K562 (cell line): ENCODE measurements around the gene CAMK2B. TPM values are rescaled to one million over a fixed set of nuclear protein-coding genes. Genes with fewer than 3 reads are reported as not detected.

Experiments
- ATAC-seq: fragments of 200-7000 bp; cut with Tn5 transposase; 3 replicates; pipeline ENCODE4 v1.9.1; 2020; ENCODE audit warnings: moderate library complexity
- BruUV-seq: library from RNA; stranded (reverse); fragments of 400-500 nt; replicated peaks from 2 replicates; lab custom pipeline; 2021; lab: Mats Ljungman, UMichigan
- CTCF ChIA-PET: fragments of 300-600 bp; formaldehyde crosslinking; extraction: SDS; loops from one replicate; lab custom pipeline; 2021; ENCODE audit warnings: low intra/inter-chr PET ratio; lab: Yijun Ruan, JAX
- POLR2A ChIA-PET: fragments of 300-600, 350-650 bp; sonication (Branson Sonifier 250); formaldehyde crosslinking; extraction: SDS; loops from one replicate; lab custom pipeline; 2021; ENCODE audit warnings: antibody characterized with exemption, inconsistent platforms; lab: Yijun Ruan, JAX
- DNase-seq, 4 experiments: peaks; one replicate each; pipeline versions ENCODE4 v3.0.0 to v3.0.0-alpha.2; 2011 to 2018; ENCODE audit warnings: low spot score in 3 of 4, mixed read lengths in 3 of 4; ENCODE audit errors: extremely low read depth in 1 of 4
- FAIRE-seq: peaks from 2 replicates; lab custom pipeline; 2011; peaks lifted over from hg19 to GRCh38; lab: Jason Lieb, UNC
- H2AFZ ChIP-seq: 2 replicates; pipeline ENCODE4 v1.6.0; 2011; ENCODE audit warnings: low read depth, low read length, control low read depth, inconsistent platforms
- H3K27ac ChIP-seq: fragments of 200-600 bp; 3 replicates; pipeline ENCODE4 v1.8.0; 2011; ENCODE audit warnings: low read depth, mild to moderate bottlenecking, control low read depth, inconsistent platforms, low read length, moderate library complexity, mixed read lengths; ENCODE audit errors: extremely low read depth
- H3K27me3 ChIP-seq, 2 experiments: fragments of 300-600 bp in 1 of 2; 2 replicates in 1 of 2; 3 replicates in 1 of 2; pipeline versions ENCODE4 v1.6.0 to v1.8.0; 2011; ENCODE audit warnings: inconsistent platforms in 2 of 2, low read length in 2 of 2, mild to moderate bottlenecking in 1 of 2, mixed read lengths in 1 of 2, moderate library complexity in 1 of 2; ENCODE audit not compliant: control insufficient read depth in 2 of 2, insufficient read depth in 2 of 2
- H3K36me3 ChIP-seq: fragments of 300-600 bp; 3 replicates; pipeline ENCODE4 v1.8.0; 2011; ENCODE audit warnings: mild to moderate bottlenecking, low read length, inconsistent platforms; ENCODE audit not compliant: control insufficient read depth, insufficient read depth
- H3K4me1 ChIP-seq, 2 experiments: fragments of 200-600 bp in 1 of 2; replicated peaks in 1 of 2; 2 replicates in 1 of 2; 3 replicates in 1 of 2; pipeline versions ENCODE4 v1.5.1 to v1.8.0; 2011; ENCODE audit warnings: inconsistent platforms in 2 of 2, low read length in 2 of 2, mild to moderate bottlenecking in 1 of 2, mixed read lengths in 1 of 2, moderate library complexity in 1 of 2; ENCODE audit not compliant: control insufficient read depth in 2 of 2, insufficient read depth in 2 of 2
- H3K4me2 ChIP-seq: 2 replicates; pipeline ENCODE4 v1.6.1; 2011; ENCODE audit warnings: low read length, control low read depth, inconsistent platforms, mixed read lengths; ENCODE audit not compliant: insufficient read depth
- H3K4me3 ChIP-seq: fragments of 200-600 bp; sonication (generic), shearing (Covaris generic); 2 replicates; pipeline ENCODE4 v1.5.1; 2016; ENCODE audit warnings: control low read depth, inconsistent platforms
- H3K79me2 ChIP-seq: fragments of 200-600 bp; 3 replicates; pipeline ENCODE4 v1.8.0; 2011; ENCODE audit warnings: low read length, inconsistent platforms; ENCODE audit not compliant: control insufficient read depth, insufficient read depth
- H3K9ac ChIP-seq, 2 experiments: 2 replicates each; pipeline versions ENCODE4 v1.6.0 to v1.6.1; 2011; ENCODE audit warnings: low read depth in 2 of 2, low read length in 2 of 2, control low read depth in 1 of 2, inconsistent platforms in 1 of 2, mild to moderate bottlenecking in 1 of 2, mixed read lengths in 1 of 2; ENCODE audit not compliant: insufficient read depth in 1 of 2
- H3K9me1 ChIP-seq: one replicate; pipeline ENCODE4 v1.6.0; 2011; ENCODE audit warnings: inconsistent platforms, mild to moderate bottlenecking, low read length, moderate library complexity; ENCODE audit not compliant: control insufficient read depth, insufficient read depth
- H3K9me3 ChIP-seq: replicated peaks from 2 replicates; pipeline ENCODE4 v1.5.1; 2011; ENCODE audit warnings: low read depth, low read length, inconsistent platforms; ENCODE audit not compliant: control insufficient read depth, insufficient read depth
- H4K20me1 ChIP-seq: replicated peaks from 2 replicates; pipeline ENCODE4 v1.6.1; 2011; ENCODE audit warnings: low read length, inconsistent platforms, mixed read lengths; ENCODE audit not compliant: control insufficient read depth, insufficient read depth
- SRSF1 ChIP-seq: fragments of 200-400 bp; formaldehyde crosslinking; IDR thresholded peaks from 2 replicates; pipeline ENCODE4 v1.6.1; 2017; ENCODE audit warnings: mild to moderate bottlenecking, low read depth, low read length, moderate library complexity
- ZBTB1 ChIP-seq: sonication (generic); formaldehyde crosslinking; IDR thresholded peaks from 2 replicates; pipeline ENCODE4 v1.8.1; 2023; ENCODE audit warnings: missing genetic modification reagents, low read depth, mild to moderate bottlenecking, borderline replicate concordance
- WGBS: fragments of 100-300 bp; shearing (Covaris generic); methylation state at CpG from one replicate; pipeline ENCODE4 v1.1.6; 2016; ENCODE audit warnings: low coverage, mixed read lengths; ENCODE audit not compliant: insufficient coverage; ENCODE audit errors: missing lambda C conversion rate; 5-methylcytosine and 5-hydroxymethylcytosine counted together
- in situ Hi-C: fragments of 300-500 bp; cut with MboI; formaldehyde crosslinking; loops from 4 replicates; pipeline ENCODE4 v1.15.0; 2018; ENCODE audit warnings: inconsistent platforms, mixed read lengths
- intact Hi-C: fragments of 100-400 bp; cut with micrococcal nuclease; formaldehyde crosslinking; loops from 2 replicates; pipeline ENCODE4 v1.14.2; 2022
- polyA plus RNA-seq, 8 experiments: library from polyadenylated mRNA; depleted of rRNA in 4 of 8; stranded (reverse) in 5 of 8; unstranded in 3 of 8; fragments of >200 nt; fragmentation: Nextera tagmentation in 2 of 8; fragmentation: Illumina TruSeq in 1 of 8; extraction: Ambion mirVana in 2 of 8; extraction: Trizol in 1 of 8; gene quantifications; 2 replicates each; pipeline versions ENCODE4 v1.2.1 to v1.2.3, GENCODE V29; 2011 to 2014; ENCODE audit warnings: inconsistent platforms in 1 of 8, missing spikeins in 1 of 8
- total RNA-seq, 7 experiments: library from RNA; depleted of rRNA in 6 of 7; stranded (reverse); fragments of >200 nt in 6 of 7; fragmentation: Illumina TruSeq in 2 of 7; extraction: Trizol in 2 of 7; gene quantifications; 2 replicates each; pipeline versions ENCODE4 v1.2.1 to v1.2.3, GENCODE V29; 2011 to 2021; ENCODE audit warnings: low replicate concordance in 1 of 7
- TF ChIP-seq, protein P1 (sequence below), 2 experiments: fragments of 450-650 bp in 1 of 2; sonication (generic) in 1 of 2; formaldehyde crosslinking; conservative IDR thresholded peaks; 2 replicates each; pipeline versions ENCODE4 v1.4.0 to v1.8.1; 2020 to 2022; ENCODE audit warnings: mild to moderate bottlenecking in 1 of 2, missing genetic modification reagents in 1 of 2
- TF ChIP-seq, protein P2 (sequence below), 2 experiments: fragments of 450-650 bp in 1 of 2; IDR thresholded peaks; 2 replicates each; pipeline ENCODE4 v1.6.1; 2011 to 2017; ENCODE audit warnings: low read depth in 2 of 2, antibody characterized with exemption in 1 of 2, borderline replicate concordance in 1 of 2, low read length in 1 of 2, mild to moderate bottlenecking in 1 of 2, mixed read lengths in 1 of 2; ENCODE audit not compliant: control insufficient read depth in 1 of 2

Gene CAMK2B
- total and polyA plus RNA-seq, 9 of the 15 experiments (the other 6 are each of a cell fraction or from before 2014, with no cell fraction given), result 0.04 to 0.09 (median 0.05) TPM; not detected in 4

DNA sequence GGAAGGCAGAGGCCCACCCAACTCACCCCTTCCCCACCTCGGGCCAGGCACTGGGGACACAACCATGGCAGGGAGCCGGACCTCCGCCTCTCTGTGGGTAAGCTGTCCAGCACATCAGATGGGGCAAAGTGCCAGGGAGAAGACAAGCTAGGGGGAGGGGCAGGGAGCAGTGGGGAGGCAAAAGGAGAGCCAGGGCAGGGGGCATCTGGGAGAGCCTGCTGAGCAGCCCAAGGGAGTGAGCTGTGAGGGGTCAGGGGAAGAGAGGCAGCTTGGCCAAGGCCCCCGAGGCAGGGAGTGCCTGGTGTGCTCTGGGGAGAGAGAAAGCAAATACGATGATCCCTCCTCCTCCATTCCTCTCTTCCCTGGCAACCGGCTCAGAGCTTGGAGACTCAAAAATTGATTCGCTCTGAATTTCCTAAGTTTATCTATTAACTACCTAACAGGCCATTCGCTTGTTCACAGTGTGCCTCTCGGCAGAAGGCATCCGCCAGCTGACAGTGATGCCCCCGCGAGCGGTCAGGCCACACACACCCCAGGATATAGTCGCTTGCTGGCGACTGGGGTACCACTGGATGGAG is 4.5 kb downstream of the CAMK2B start:
- no TSS peak for BruUV-seq
- no peak overlapping the region for H3K27ac ChIP-seq
- POLR2A ChIA-PET, result interaction anchor here (0.6 to 0.9 kb wide), 5 partner anchors 10 to 119 kb away, joined by 3 to 4 read pairs (median 3); no protein-coding TSS in a partner anchor
- no peaks in the 10 kb centered on the region for H3K79me2 ChIP-seq
- intact Hi-C loops, result no loop called here
- WGBS, result 22% methylated on average over 12 of the region's 15 CpGs
- H3K9me3 ChIP-seq, result no peaks in the 10 kb centered on the region
- TF ChIP-seq SRSF1 (no peak), ZBTB1 (CRISPR knock-in tag) (no peak)
- TF ChIP-seq, protein P1, sequence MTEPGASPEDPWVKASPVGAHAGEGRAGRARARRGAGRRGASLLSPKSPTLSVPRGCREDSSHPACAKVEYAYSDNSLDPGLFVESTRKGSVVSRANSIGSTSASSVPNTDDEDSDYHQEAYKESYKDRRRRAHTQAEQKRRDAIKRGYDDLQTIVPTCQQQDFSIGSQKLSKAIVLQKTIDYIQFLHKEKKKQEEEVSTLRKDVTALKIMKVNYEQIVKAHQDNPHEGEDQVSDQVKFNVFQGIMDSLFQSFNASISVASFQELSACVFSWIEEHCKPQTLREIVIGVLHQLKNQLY (CRISPR knock-in tag; conservative IDR thresholded peaks at IDR 0.05), result no peak
- TF ChIP-seq, protein P2, sequence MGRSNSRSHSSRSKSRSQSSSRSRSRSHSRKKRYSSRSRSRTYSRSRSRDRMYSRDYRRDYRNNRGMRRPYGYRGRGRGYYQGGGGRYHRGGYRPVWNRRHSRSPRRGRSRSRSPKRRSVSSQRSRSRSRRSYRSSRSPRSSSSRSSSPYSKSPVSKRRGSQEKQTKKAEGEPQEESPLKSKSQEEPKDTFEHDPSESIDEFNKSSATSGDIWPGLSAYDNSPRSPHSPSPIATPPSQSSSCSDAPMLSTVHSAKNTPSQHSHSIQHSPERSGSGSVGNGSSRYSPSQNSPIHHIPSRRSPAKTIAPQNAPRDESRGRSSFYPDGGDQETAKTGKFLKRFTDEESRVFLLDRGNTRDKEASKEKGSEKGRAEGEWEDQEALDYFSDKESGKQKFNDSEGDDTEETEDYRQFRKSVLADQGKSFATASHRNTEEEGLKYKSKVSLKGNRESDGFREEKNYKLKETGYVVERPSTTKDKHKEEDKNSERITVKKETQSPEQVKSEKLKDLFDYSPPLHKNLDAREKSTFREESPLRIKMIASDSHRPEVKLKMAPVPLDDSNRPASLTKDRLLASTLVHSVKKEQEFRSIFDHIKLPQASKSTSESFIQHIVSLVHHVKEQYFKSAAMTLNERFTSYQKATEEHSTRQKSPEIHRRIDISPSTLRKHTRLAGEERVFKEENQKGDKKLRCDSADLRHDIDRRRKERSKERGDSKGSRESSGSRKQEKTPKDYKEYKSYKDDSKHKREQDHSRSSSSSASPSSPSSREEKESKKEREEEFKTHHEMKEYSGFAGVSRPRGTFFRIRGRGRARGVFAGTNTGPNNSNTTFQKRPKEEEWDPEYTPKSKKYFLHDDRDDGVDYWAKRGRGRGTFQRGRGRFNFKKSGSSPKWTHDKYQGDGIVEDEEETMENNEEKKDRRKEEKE (IDR thresholded peaks at IDR 0.05; ENCODE audit: borderline replicate concordance in 1 of 2, control insufficient read depth in 1 of 2, low read depth in 2 of 2, low read length in 1 of 2), result no peak
- TF ChIP-seq, all 486 proteins: peak for 0
- H3K9me1 ChIP-seq, result no peaks in the 10 kb centered on the region
- H2AFZ ChIP-seq, result no peak overlapping the region
- FAIRE-seq, result no peak
- H3K4me2 ChIP-seq, result no peak overlapping the region
- H3K36me3 ChIP-seq, result no peaks in the 10 kb centered on the region
- in situ Hi-C loops, result no loop called here
- CTCF ChIA-PET, result no interaction called here
- peaks cover 5% of the 10 kb centered on the region; the same call in 1 of the 2 replicates for H4K20me1 ChIP-seq
- peaks cover 22 to 57% of the 10 kb centered on the region in 2 experiments for H3K27me3 ChIP-seq
- DNase-seq, result no peak
- no peak overlapping the region for H3K9ac ChIP-seq
- ATAC-seq, result no peak
- H3K4me1 ChIP-seq, result peaks cover 0 to 7% of the 10 kb centered on the region in 2 experiments; a peak in 2 of 5 replicates
- H3K4me3 ChIP-seq, result no peak overlapping the region
